Tibial artery (tissue), 4 donors: ENCODE measurements around the gene TMEM125.
A peak's percentile ranks its signal among the peaks of the same experiment; 100 is the strongest.

Experiments used
- DNase-seq, 2 donors: peaks; one replicate each; pipeline ENCODE4 v3.0.0-alpha.2; 2019
- H3K27ac ChIP-seq, 2 donors: fragments of 200-600 bp; sonication (generic) in 1 of 2; 1 replicate in 1 of 2; 2 replicates in 1 of 2; pipeline ENCODE4 v1.5.1; 2018 to 2019; ENCODE audit warnings: mild to moderate bottlenecking in 1 of 2
- H3K27me3 ChIP-seq, 2 donors: fragments of 200-600 bp; sonication (generic) in 1 of 2; one replicate each; pipeline versions ENCODE4 v1.5.1 to v1.6.0; 2016 to 2019
- H3K36me3 ChIP-seq, 3 donors: fragments of 200-600 bp; sonication (generic) in 2 of 3; one replicate each; pipeline ENCODE4 v1.5.1; 2016 to 2019; ENCODE audit warnings: mild to moderate bottlenecking in 2 of 3
- H3K4me1 ChIP-seq, 4 donors: fragments of 200-600 bp; sonication (generic) in 2 of 4; 1 replicate in 3 of 4; 2 replicates in 1 of 4; pipeline ENCODE4 v1.5.1; 2016 to 2019
- H3K4me3 ChIP-seq, 2 donors: fragments of 200-600 bp; sonication (generic) in 1 of 2; 1 replicate in 1 of 2; 2 replicates in 1 of 2; pipeline ENCODE4 v1.5.1; 2018 to 2019; ENCODE audit warnings: mild to moderate bottlenecking in 2 of 2
- H3K9me3 ChIP-seq, 3 donors: fragments of 200-600 bp; sonication (generic) in 1 of 3; one replicate each; pipeline ENCODE4 v1.5.1; 2016 to 2019
- CTCF ChIP-seq, 2 experiments: fragments of 200-600 bp in 1 of 2; fragments of 450-650 bp in 1 of 2; IDR thresholded peaks; one replicate each; pipeline ENCODE4 v1.5.1; 2017 to 2019; ENCODE audit warnings: antibody characterized with exemption in 2 of 2, mild to moderate bottlenecking in 1 of 2, moderate library complexity in 1 of 2
- intact Hi-C: fragments of 100-400 bp; cut with DNase I; formaldehyde crosslinking; loops from one replicate; pipeline ENCODE4 v1.15.0; 2023; ENCODE audit warnings: low total_unique reads

TMEM125 gene

GRCh38 chr1:43299101-43299500 lies 29.3 kb downstream of the TMEM125 start:
- intact Hi-C loops = no loop called here
- Histone ChIP-seq H3K27ac (no peak overlapping the region), H3K4me3 (no peak overlapping the region), H3K36me3 (no peaks in the 10 kb centered on the region), H3K4me1 (peaks cover 0 to 26% (median 17%) of the 10 kb centered on the region in 4 donors), H3K27me3 (no peaks in the 10 kb centered on the region), H3K9me3 (no peaks in the 10 kb centered on the region)
- DNase-seq = no peak
- TF ChIP-seq CTCF (IDR thresholded peaks at IDR 0.05) = no peak

- intact Hi-C loops = no loop called here
- H3K4me3 ChIP-seq = peak within 1 kb of the TSS; percentile 18 to 25
- no peaks in the 10 kb centered on the region for H3K9me3 ChIP-seq
- DNase-seq = no peak
- H3K4me1 ChIP-seq = peaks cover 0 to 21% (median 6%) of the 10 kb centered on the region in 4 donors
- TF ChIP-seq CTCF (IDR thresholded peaks at IDR 0.05) = no peak
- no peak within 1 kb of the TSS for H3K27ac ChIP-seq
- no peaks in the 10 kb centered on the region for H3K27me3 ChIP-seq
- no peaks in the 10 kb centered on the region for H3K36me3 ChIP-seq
Measured at GRCh38 chr1:43300378-43301094, 30.8 kb downstream of the TMEM125 start, which contains the start of gene TIE1. Gene TIE1 (plus strand): TSS chr1:43300982. CDS start chr1:43301072, 90 bp downstream.

GRCh38 chr1:43302201-43302600 lies 32.4 kb downstream of the TMEM125 start:
- H3K4me1 ChIP-seq = peaks cover 0 to 8% (median 0%) of the 10 kb centered on the region in 4 donors
- peak overlapping the region in 1 of 2 donors; percentile 25 for H3K4me3 ChIP-seq
- H3K36me3 ChIP-seq = no peaks in the 10 kb centered on the region
- H3K9me3 ChIP-seq = no peaks in the 10 kb centered on the region
- no peak overlapping the region for H3K27ac ChIP-seq
- intact Hi-C loops = no loop called here
- H3K27me3 ChIP-seq = no peaks in the 10 kb centered on the region
- no peak for TF ChIP-seq CTCF (IDR thresholded peaks at IDR 0.05)
- DNase-seq = no peak

GRCh38 chr1:43302721-43303470 lies 33.1 kb downstream of the TMEM125 start:
- no peak for TF ChIP-seq CTCF (IDR thresholded peaks at IDR 0.05)
- H3K4me1 ChIP-seq = peaks cover 0 to 8% (median 0%) of the 10 kb centered on the region in 4 donors
- no peaks in the 10 kb centered on the region for H3K9me3 ChIP-seq
- DNase-seq = no peak
- H3K4me3 ChIP-seq = no peak overlapping the region
- H3K27me3 ChIP-seq = no peaks in the 10 kb centered on the region
- H3K36me3 ChIP-seq = no peaks in the 10 kb centered on the region
- intact Hi-C loops = no loop called here
- H3K27ac ChIP-seq = no peak overlapping the region

GRCh38 chr1:43303471-43304313 lies 33.9 kb downstream of the TMEM125 start:
- peak in 1 of 2 donors; percentile 49 for DNase-seq
- no peak for TF ChIP-seq CTCF (IDR thresholded peaks at IDR 0.05)
- H3K27me3 ChIP-seq = no peaks in the 10 kb centered on the region
- no peaks in the 10 kb centered on the region for H3K9me3 ChIP-seq
- H3K4me1 ChIP-seq = peaks cover 0 to 8% (median 0%) of the 10 kb centered on the region in 4 donors
- no peak overlapping the region for H3K4me3 ChIP-seq
- no peaks in the 10 kb centered on the region for H3K36me3 ChIP-seq
- peak overlapping the region in 1 of 2 donors; percentile 9 for H3K27ac ChIP-seq
- intact Hi-C loops = no loop called here
